ENCODE results near the gene FBXO40. TPM values are rescaled to one million over a fixed set of nuclear protein-coding genes. Genes with fewer than 3 reads are reported as not detected.

The FBXO40 gene
- total RNA-seq, 2 experiments from 2014 or later = not detected

- DNase-seq = no peak
- Mint-ChIP-seq H3K4me1 (peaks cover 10% of the 10 kb centered on the region), H3K36me3 (peaks cover 34% of the 10 kb centered on the region), H3K27ac (no peak overlapping the region), H3K9me3 (no peaks in the 10 kb centered on the region), H3K4me3 (no peak overlapping the region), H3K27me3 (no peaks in the 10 kb centered on the region)
Observed at GRCh38 chr3:121665488-121665887, 72.3 kb downstream of the FBXO40 start.

- Mint-ChIP-seq H3K27me3 (no peaks in the 10 kb centered on the region), H3K4me1 (no peaks in the 10 kb centered on the region), H3K27ac (no peak overlapping the region), H3K36me3 (peaks cover 29% of the 10 kb centered on the region), H3K9me3 (no peaks in the 10 kb centered on the region), H3K4me3 (no peak overlapping the region)
- DNase-seq = no peak
Observed at GRCh38 chr3:121667333-121667732, 74.2 kb downstream of the FBXO40 start.

GRCh38 chr3:121670676-121671075 lies 77.5 kb downstream of the FBXO40 start:
- no peaks in the 10 kb centered on the region for H3K9me3 Mint-ChIP-seq
- peaks cover 23% of the 10 kb centered on the region for H3K36me3 Mint-ChIP-seq
- H3K27ac Mint-ChIP-seq = no peak overlapping the region
- no peaks in the 10 kb centered on the region for H3K4me1 Mint-ChIP-seq
- no peak overlapping the region for H3K4me3 Mint-ChIP-seq
- no peak for DNase-seq
- H3K27me3 Mint-ChIP-seq = no peaks in the 10 kb centered on the region

- no peak overlapping the region for H3K4me3 Mint-ChIP-seq
- no peaks in the 10 kb centered on the region for H3K9me3 Mint-ChIP-seq
- no peak overlapping the region for H3K27ac Mint-ChIP-seq
- H3K27me3 Mint-ChIP-seq = no peaks in the 10 kb centered on the region
- DNase-seq = no peak
- peaks cover 32% of the 10 kb centered on the region for H3K36me3 Mint-ChIP-seq
- no peaks in the 10 kb centered on the region for H3K4me1 Mint-ChIP-seq
Observed at GRCh38 chr3:121677141-121677540, 84.0 kb downstream of the FBXO40 start.

Other genes starting within 250 kb of the FBXO40 start
- gene POLQ, start 47.4 kb upstream of the FBXO40 start, total RNA-seq = 10 to 100 TPM; 20.1 to 20.7 TPM
- gene ARGFX, start 25.4 kb upstream of the FBXO40 start, total RNA-seq = not detected
- 100 to 1,000 TPM; 183 to 193 TPM for gene HCLS1, start 67.5 kb downstream of the FBXO40 start, total RNA-seq
- gene GOLGB1, start 156.4 kb downstream of the FBXO40 start, total RNA-seq = 10 to 100 TPM; 14.0 to 15.3 TPM
- 10 to 100 TPM; 35.0 to 39.3 TPM for gene IQCB1, start 241.7 kb downstream of the FBXO40 start, total RNA-seq
- gene EAF2, start 241.8 kb downstream of the FBXO40 start, total RNA-seq = 10 to 100 TPM; 13.9 to 15.0 TPM